ENCODE data around the gene STK33. TPM values are rescaled to one million over a fixed set of nuclear protein-coding genes. Genes with fewer than 3 reads are reported as not detected.

Gene STK33
- total RNA-seq, 2 donors from 2014 or later: 16.4 to 23.0 TPM

DNA sequence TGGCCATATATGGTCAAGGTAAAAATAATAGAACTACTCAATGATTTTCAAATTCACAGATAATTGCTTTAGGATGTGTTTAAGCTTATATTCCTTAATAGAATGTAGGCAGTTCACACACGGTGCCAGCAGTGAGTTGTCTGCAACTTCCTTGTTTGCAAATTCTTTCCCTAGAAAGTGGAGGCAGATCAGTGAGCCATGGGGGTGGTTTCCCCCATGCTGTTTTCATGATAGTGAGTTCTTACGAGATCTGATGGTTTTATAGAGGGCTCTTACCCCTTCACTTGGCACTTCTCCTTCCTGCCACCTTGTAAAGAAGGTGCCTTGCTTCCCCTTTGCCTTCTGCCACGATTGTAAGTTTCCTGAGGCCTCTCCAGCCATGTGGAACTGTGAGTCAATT lies 218.6 kb downstream of the STK33 start:
- no peak overlapping the region for H3K4me3 ChIP-seq
- TF ChIP-seq CTCF (IDR thresholded peaks at IDR 0.05): no peak
- H3K27ac ChIP-seq: no peak overlapping the region
- no peaks in the 10 kb centered on the region for H3K9me3 ChIP-seq
- H3K27me3 ChIP-seq: no peaks in the 10 kb centered on the region
- no peaks in the 10 kb centered on the region for H3K4me1 ChIP-seq
- DNase-seq (ENCODE audit: low spot score): no peak
- no peaks in the 10 kb centered on the region for H3K36me3 ChIP-seq

DNA sequence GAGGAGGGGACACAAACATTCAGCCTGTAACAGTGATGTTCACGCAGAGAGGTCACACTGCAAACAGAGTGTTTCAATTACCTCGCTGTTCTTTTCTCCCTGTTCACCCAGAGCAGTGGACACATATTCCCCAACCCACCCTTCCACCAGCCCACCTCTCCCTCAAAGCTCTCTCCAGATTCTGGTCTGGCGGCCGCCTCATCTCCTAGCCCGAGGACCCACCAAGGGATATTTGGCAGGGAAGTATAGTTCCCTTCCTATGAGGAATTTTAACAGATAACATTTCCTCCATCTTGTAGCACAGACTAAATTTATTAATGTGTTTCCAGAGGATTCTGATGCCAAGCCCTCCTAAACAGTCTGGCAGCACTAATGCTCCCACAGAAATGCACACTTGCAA lies 219.3 kb downstream of the STK33 start:
- Histone ChIP-seq H3K27ac (no peak overlapping the region), H3K9me3 (no peaks in the 10 kb centered on the region), H3K4me1 (no peaks in the 10 kb centered on the region), H3K36me3 (no peaks in the 10 kb centered on the region), H3K4me3 (no peak overlapping the region), H3K27me3 (no peaks in the 10 kb centered on the region)
- DNase-seq (ENCODE audit: low spot score): no peak
- TF ChIP-seq CTCF (IDR thresholded peaks at IDR 0.05): no peak

- Histone ChIP-seq H3K27me3 (no peaks in the 10 kb centered on the region), H3K9me3 (no peaks in the 10 kb centered on the region), H3K4me1 (no peaks in the 10 kb centered on the region), H3K27ac (no peak overlapping the region), H3K36me3 (no peaks in the 10 kb centered on the region), H3K4me3 (no peak overlapping the region)
- no peak for TF ChIP-seq CTCF (IDR thresholded peaks at IDR 0.05)
- DNase-seq (ENCODE audit: low spot score): no peak
Measured at GRCh38 chr11:8373519-8374432, 220.3 kb downstream of the STK33 start.

DNA sequence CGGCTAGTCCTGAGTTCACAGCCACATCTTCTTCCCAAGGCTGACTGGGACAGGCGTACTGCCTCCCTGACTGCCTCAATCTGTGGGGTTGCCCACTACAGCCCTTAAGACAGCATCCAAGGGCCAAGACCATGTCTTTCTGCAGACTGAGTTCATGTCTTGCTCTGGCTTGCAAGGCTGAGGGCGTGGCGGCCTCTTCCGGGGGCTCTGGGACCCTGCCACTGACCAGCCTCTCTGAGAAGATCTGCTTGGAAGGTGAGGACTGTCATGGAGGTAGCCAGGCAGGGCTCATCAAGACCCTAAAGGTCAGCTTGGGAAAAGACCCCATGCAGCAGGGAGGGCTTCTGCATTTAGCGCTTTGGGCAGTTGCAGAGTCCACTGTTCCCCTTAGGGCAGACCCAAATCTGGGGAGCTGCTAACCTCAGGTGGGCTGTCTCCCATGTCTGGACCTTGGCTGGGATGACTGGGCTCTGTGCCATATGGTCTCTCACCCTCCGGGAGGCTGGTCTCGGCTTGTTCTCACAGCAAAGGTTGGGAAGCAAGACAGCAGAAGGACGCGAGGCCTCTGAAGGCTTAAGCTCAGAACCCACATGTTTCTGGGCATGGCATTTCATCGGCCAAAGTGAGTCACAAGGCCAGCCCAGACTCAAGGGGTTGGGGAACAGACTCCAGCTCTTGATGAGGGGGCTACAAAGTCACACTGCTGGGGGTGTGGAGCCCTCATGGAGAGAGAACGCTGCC lies 221.2 kb downstream of the STK33 start:
- Histone ChIP-seq H3K4me3 (no peak overlapping the region), H3K27ac (no peak overlapping the region), H3K9me3 (no peaks in the 10 kb centered on the region), H3K4me1 (no peaks in the 10 kb centered on the region), H3K36me3 (no peaks in the 10 kb centered on the region), H3K27me3 (no peaks in the 10 kb centered on the region)
- TF ChIP-seq CTCF (IDR thresholded peaks at IDR 0.05): no peak
- no peak for DNase-seq (ENCODE audit: low spot score)

DNA sequence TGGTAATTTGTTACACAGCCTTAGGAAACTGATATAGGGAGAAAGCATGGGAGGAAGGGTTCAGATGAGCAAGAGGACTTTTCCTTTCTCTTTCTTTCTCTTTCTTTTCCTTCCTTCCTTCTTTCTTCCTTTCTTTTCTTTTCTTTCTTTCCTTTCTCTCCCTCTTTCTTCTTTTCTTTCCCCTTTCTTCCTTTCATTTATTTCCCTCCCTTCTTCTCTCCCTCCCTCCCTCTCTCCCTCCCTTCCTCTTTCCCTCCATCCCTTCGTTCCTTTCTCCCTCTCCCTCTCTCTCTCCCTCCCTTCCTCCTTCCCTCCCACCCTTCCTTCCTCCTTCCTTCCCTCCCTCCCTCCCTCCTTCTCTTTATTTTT lies 222.5 kb downstream of the STK33 start:
- H3K4me1 ChIP-seq: no peaks in the 10 kb centered on the region
- TF ChIP-seq CTCF (IDR thresholded peaks at IDR 0.05): no peak
- no peaks in the 10 kb centered on the region for H3K9me3 ChIP-seq
- no peak for DNase-seq (ENCODE audit: low spot score)
- H3K27me3 ChIP-seq: no peaks in the 10 kb centered on the region
- H3K36me3 ChIP-seq: no peaks in the 10 kb centered on the region
- no peak overlapping the region for H3K4me3 ChIP-seq
- no peak overlapping the region for H3K27ac ChIP-seq

Data from right atrium auricular region (tissue), 2 donors.